Stimulated activated CD4-positive, alpha-beta T cell treated with anti-CD3 and anti-CD28 coated beads, Interleukin-2, amount 100 ng/mL, for 24 hours (primary cell): ENCODE measurements around the gene ANGPT4.

Source experiments
- DNase-seq, 2 donors: peaks; one replicate each; pipeline ENCODE4 v3.0.0-alpha.2; 2020

The ANGPT4 gene, protein sequence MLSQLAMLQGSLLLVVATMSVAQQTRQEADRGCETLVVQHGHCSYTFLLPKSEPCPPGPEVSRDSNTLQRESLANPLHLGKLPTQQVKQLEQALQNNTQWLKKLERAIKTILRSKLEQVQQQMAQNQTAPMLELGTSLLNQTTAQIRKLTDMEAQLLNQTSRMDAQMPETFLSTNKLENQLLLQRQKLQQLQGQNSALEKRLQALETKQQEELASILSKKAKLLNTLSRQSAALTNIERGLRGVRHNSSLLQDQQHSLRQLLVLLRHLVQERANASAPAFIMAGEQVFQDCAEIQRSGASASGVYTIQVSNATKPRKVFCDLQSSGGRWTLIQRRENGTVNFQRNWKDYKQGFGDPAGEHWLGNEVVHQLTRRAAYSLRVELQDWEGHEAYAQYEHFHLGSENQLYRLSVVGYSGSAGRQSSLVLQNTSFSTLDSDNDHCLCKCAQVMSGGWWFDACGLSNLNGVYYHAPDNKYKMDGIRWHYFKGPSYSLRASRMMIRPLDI

DNA sequence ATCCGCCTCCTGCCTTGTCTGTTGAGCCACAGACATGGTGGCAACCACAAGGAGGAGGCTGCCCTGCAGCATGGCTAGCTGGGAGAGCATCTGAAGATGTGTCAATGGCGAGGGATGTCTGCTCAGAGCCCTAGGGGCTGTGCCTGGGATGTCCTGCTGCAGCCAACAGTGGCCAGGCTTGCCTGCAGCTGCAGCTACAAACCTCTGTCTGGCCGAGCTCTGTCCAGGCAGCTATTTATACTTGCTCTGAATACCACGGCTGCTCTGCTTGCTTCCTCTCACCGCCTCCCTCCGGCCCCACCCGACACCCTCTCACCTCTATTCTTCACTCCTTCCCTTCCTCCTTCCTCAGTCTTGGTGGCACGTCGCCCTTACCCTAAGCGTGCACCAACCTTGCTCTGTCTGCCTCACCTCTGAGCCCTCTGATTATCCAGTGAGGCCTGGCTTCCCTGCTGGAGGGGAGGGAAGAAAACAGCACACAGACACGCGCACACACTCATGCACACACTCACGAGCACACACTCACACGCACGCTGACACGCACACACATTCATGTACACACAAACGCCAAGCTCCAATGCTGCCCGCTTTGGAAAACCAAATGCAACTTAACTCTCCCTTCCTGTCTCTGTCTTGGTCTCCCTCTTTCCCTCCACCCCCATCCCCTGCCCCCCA, at the start of gene ANGPT4:
Gene ANGPT4, minus strand, starts transcription at position 210 of the 675 bp plus-strand sequence. Its CDS starts 120 bp downstream, at position 90.
- DNase-seq, result no peak

DNA sequence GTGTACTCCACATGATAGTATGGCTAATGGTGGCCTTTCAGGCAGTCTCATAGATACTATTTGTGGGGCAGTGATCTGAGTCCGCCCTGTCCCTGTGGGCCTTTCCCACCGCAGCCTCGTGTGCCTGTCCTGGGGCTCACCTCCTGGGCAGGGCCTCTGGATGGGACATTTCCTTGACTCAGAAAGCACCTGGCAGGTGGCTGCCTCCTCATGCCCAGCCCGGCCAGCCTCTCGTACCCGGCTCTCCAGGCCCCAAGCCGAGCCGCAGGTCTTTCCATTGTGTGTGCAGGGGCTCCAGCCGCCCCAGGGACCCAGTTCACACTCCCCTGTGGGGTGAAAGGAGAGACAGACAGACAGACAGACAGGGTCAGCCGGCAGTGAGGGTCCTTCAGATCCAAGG, 47.7 kb upstream of the ANGPT4 start:
- no peak for DNase-seq

DNA sequence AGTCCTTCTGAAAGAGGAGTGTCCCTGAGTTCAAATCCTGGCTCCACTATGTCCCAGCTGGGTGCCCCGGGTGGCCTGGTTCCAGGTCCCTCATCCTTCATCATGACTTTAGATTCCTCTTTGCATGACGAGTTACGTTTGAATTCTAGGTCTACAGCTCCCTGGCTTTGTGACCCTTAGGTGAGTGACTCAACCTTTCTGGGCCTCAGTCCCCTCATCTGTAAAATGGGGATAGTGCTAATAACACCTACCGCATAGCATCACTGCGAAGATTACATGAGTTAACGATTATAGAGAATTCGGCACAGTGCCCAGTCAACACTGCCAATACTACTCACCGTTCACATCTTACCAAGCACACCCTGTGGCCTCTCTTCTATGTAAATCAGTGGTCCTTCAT, 46.5 kb upstream of the ANGPT4 start:
- no peak for DNase-seq

DNA sequence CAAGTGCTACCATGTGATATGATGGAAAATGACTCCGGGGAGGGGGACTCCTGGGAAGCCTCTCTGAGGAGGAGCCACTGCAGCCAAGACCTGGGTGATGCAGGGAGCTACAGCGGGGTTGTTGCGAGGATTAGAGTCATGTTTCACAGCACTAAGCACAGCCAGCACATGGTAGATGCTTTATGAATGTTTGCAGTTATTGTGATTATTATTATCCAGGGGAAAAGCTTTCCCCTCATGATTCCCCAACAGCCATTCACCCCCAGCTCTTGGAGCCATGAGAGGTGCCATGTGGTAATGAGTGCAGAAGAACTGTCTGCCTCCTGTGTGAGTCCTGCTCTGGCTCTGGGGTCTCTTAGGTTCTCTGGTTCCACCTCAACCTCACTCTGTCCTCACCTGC, 46.1 kb upstream of the ANGPT4 start:
- no peak for DNase-seq

GRCh38 chr20:961768-962167, 45.6 kb upstream of the ANGPT4 start:
- DNase-seq, result no peak

- DNase-seq, result no peak
These were observed 44.0 kb upstream of the ANGPT4 start for GRCh38 chr20:959996-960615.

DNA sequence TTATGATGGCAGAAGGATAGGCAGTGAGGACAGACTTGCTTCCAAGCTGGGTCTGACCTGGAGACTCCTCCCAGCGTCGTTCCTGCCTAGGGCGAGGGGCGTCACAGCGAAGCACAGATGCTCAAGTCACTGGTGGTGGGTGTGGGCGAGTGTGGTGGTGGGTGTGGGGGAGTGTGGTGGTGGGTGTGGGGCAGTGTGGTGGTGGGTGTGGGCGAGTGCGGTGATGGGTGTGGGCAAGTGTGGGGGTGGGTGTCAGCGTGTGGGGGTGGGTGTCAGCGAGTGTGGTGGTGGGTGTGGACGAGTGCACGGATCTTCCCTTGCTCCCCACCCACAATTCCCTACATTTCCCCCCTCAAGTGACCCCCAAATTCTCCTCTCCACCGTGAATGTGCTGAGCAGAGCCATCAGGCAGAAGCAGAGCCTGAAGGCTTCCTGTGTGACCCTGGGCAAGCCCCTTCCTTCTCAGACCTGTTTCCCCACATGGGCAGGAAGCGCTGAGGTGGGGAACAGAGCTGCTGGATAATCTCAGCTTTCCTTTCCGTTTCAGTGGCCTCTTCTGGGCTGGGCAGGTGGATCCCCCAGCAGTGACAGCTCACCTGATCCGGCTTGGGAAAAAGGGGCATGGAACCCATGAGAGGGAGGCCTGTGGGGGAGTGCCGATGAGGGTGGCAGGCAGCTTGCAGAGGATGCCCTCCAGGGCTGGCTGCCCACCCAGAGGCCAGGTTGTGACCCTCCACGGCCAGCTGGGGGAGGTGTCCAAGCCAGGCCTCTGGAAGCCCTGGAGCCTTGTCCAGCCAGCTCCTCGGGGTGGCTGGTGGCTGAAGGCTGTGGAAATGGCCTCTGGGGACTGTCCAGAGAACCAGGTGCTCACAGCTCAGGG, 43.0 kb upstream of the ANGPT4 start:
- no peak for DNase-seq

DNA sequence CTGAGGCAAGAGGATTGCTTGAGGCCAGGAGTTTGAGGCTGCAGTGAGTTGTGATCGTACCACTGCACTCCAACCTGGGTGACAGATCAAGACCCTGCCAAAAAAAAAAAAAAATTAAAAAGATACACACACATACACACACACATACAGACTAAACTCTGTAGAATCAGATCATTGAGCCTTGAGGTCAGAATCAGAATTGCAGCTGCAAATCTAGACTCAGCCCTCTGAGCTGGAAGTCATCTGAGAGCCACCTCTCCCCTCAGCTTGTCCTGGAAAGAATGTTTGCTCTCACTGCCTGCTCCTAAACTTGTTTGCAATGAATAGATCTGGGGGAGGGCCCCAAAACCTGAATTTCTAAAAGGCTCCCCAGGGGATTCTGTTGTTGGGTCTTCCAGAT, 41.4 kb upstream of the ANGPT4 start:
- no peak for DNase-seq

DNA sequence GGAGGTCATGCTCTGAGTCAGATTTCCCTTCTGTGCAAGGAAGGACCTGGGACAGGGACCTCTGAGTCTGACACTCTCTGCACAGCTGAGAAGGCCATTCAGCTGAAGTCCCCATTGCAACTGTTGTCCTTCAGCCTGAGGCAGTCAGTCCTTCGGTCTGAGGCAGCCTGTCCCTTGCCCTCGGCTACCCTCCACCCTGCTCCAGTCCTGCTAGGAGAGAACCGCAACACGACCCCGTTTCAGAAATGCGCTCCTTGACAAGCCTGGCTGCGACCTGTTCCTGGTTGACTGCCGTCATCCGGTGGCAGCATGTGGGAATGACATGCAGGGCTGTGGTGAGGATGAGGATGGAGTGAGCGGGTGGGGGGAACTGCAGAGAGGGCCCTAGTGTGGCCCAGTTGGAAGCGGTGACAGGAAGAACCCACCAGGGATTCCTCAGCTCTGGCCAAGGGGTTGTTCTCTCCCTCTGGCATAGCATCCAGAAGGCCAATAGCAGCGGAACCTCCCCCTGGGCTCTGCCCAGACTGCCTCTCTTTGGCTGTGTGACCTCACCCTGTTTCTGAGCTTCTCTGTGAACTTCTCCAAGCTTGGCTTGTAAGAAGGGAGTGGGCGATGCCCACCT, 40.3 kb upstream of the ANGPT4 start:
- peak; percentile 81 to 82 for DNase-seq

GRCh38 chr20:955656-956055, 39.5 kb upstream of the ANGPT4 start:
- DNase-seq, result no peak

- no peak for DNase-seq
These were observed 39.0 kb upstream of the ANGPT4 start for GRCh38 chr20:955111-955510.

DNA sequence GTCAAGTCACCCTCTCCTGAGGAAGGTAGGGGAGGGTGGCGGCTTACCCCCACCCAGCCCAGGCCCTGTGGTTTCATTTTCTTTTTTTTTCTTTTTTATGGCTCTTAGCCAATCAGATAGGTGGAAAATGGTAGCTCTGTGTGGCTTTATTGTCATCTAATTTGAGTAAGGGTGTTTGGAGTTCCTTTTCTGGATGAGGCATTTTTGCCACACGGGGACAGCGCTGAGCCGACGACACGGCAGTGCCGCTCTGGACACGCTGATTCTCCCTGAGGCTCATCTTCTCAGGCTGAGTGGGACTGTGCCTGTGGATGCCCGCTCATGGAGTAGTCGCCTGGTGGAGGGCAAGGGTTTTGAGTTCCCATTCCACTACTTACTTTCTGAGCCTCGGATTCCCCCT, 37.6 kb upstream of the ANGPT4 start:
- no peak for DNase-seq

GRCh38 chr20:952196-952795, 36.2 kb upstream of the ANGPT4 start:
- DNase-seq, result no peak

- no peak for DNase-seq
These were observed 35.4 kb upstream of the ANGPT4 start for GRCh38 chr20:951384-952169.

GRCh38 chr20:949717-950116, 33.6 kb upstream of the ANGPT4 start:
- no peak for DNase-seq

DNA sequence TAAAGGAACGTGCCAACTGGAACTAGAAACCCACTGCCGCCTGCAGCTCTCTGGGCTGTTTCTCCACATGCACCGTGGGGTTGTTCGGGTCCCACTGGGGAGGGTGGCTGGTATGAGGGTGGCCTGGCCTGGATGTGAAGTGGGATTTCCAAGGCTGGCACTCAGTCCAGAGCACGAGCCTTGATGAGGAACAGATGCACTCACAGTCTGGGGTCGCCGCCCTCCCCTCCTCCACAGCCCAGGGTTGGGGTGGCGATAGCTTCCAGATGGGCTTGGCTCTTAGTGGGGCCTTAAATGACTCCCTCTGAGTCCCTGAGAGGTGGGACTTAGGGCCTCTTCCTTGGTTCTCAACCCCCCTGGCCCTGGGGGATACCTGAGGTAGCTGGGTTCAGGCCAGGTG, 30.7 kb upstream of the ANGPT4 start:
- no peak for DNase-seq

DNA sequence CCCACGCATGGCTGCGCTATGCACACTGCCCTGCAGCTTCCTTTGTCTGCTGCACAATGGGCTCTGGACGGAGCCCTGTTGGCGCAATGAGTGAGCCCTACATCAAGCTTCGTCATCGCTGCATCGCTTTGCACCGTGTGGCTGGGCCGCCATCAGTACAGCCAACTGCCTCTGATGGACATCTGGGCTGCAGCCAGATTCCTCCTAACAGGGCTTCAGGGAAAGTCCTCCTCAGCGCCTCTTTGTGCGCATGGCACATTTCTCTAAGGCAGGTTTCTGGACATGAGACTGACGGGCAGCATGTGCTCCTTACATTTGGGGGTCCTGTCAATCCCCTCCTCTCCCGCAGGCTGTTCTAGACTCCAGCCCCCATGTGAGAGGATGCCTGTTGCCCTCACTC, 29.7 kb upstream of the ANGPT4 start:
- DNase-seq, result no peak

DNA sequence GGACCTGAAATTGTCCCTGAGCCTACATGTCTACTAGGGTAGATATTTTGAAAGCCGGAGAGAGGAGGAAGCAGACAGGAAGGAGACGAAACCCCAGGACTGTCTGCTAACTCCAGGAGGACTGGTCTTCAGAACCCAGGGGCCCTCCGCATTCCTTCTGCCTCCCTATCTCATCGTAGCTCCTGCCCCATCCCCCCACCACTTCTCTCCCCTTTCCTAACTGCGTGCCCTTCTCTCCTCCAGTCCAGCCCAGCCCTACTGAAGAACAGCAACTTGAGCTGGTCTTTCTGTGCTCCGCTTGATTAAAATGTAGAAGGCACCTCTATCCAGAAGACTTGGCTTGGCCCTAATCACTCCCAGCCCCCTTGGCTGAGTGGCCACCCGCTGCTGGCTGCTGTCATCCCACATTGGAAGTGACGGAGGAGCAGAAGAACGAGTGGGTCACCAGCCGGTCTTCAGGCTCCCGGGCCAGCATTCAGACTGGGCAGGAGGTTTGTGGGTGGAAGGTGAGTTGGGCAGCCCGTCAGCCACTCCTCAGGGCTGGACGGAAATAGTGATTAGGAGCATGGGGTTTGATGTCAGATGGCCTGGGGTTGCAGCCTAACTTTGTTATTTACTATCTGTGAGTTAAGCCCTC, 28.8 kb upstream of the ANGPT4 start:
- DNase-seq, result no peak

DNA sequence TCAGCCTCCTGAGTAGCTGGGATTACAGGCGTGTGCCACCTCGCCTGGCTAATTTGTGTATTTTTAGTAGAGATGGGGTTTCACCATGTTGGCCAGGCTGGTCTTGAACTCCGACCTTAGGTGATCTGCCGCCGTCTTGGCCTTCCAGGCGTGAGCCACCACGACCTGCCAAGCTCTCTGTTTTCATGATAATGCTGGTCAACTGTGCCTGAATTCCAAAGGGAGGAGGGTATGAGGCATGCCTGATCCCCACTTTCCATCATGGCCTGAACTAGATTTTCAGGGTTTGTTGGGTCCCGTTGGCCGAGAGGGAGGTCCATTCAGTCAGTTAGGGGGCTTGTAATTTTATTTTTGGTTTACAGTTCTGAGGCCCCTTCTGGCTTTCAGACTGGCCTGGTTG, 28.0 kb upstream of the ANGPT4 start:
- DNase-seq, result no peak

DNA sequence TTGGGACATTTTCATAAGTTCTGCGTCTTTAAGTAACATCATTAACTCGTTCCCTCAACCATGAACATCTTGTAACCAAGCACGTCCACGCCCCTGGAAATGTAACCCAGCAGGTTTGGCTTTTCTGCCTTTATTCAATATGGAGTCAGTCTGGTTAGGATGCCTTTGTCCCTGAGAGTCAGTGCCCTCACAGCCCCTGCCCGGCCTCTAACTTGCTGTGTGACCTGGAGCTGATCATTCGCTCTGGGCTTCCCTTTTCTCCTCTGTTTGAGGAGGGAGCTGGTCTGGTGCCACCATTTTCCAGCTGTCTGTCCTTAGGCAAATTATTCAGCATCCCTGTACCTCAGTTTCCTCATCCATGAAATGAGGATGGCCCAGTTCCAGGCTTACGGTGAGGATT, 26.5 kb upstream of the ANGPT4 start:
- no peak for DNase-seq

GRCh38 chr20:940926-941325, 24.8 kb upstream of the ANGPT4 start:
- DNase-seq, result no peak
